Activated CD8-positive, alpha-beta memory T cell treated with anti-CD3 and anti-CD28 coated beads, Interleukin-2, amount 10 ng/mL, durations not matched to agents 7 days and 5 days (primary cell): ENCODE data around the gene TNKS2. TPM values are rescaled to one million over a fixed set of nuclear protein-coding genes. Genes with fewer than 3 reads are reported as not detected.
A peak's percentile ranks its signal among the peaks of the same experiment; 100 is the strongest.

Source experiments
- ATAC-seq: fragments of 150-1000 bp; cut with Tn5 transposase; one replicate; pipeline ENCODE4 v1.10.0; 2021; ENCODE audit warnings: moderate library complexity
- CTCF ChIA-PET: fragments of 350-600 bp; sonication (Branson Sonifier 250); formaldehyde crosslinking; loops from one replicate; lab custom pipeline; 2021; ENCODE audit warnings: antibody characterized with exemption; lab: Charles Lee
- DNase-seq: peaks from one replicate; pipeline ENCODE4 v3.0.0-alpha.2; 2020
- H3K27ac Mint-ChIP-seq: one replicate; pipeline ENCODE4 v1.8.0; 2021; ENCODE audit warnings: mild to moderate bottlenecking, mixed read lengths
- H3K27me3 Mint-ChIP-seq: one replicate; pipeline ENCODE4 v1.8.0; 2021; ENCODE audit warnings: mixed read lengths
- H3K36me3 Mint-ChIP-seq: one replicate; pipeline ENCODE4 v1.8.0; 2021; ENCODE audit warnings: mild to moderate bottlenecking, mixed read lengths
- H3K4me1 Mint-ChIP-seq: one replicate; pipeline ENCODE4 v1.8.0; 2021; ENCODE audit warnings: mixed read lengths
- H3K4me3 Mint-ChIP-seq: one replicate; pipeline ENCODE4 v1.8.0; 2021; ENCODE audit warnings: mild to moderate bottlenecking, moderate library complexity, mixed read lengths
- H3K9me3 Mint-ChIP-seq: one replicate; pipeline ENCODE4 v1.8.0; 2022; ENCODE audit warnings: low read depth, mixed read lengths
- total RNA-seq, 2 experiments: library from RNA; stranded (reverse); gene quantifications; one replicate each; pipeline ENCODE4 v1.2.3, GENCODE V29; 2021

TNKS2 gene
- total RNA-seq, 2 experiments from 2014 or later, result 26.6 to 27.1 TPM

DNA sequence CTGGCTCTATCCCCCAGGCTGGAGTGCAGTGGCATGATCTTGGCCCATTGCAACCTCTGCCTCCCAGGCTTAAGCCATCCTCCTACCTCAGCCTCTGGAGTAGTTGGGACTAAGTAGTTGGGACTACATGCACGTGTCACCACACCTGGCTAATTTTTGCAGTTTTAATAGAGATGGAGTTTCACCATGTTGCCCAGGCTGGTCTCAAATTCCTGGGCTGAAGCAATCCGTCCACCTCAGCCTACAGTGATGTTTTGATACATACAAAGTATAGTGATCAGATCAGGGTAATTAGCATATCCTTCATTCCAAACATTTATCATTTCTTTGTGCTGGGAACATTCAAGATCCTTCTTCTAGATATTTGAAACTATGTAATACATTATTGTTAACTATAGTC is 22.5 kb upstream of the TNKS2 start:
- no peaks in the 10 kb centered on the region for H3K4me1 Mint-ChIP-seq
- DNase-seq, result no peak
- ATAC-seq, result no peak
- CTCF ChIA-PET, result interaction anchor here (1.2 kb wide), 1 partner anchor 24 kb away, joined by 3 read pairs; no protein-coding TSS in a partner anchor
- H3K36me3 Mint-ChIP-seq, result no peaks in the 10 kb centered on the region
- H3K4me3 Mint-ChIP-seq, result no peak overlapping the region
- peaks cover 23% of the 10 kb centered on the region for H3K27me3 Mint-ChIP-seq
- no peaks in the 10 kb centered on the region for H3K9me3 Mint-ChIP-seq
- no peak overlapping the region for H3K27ac Mint-ChIP-seq

DNA sequence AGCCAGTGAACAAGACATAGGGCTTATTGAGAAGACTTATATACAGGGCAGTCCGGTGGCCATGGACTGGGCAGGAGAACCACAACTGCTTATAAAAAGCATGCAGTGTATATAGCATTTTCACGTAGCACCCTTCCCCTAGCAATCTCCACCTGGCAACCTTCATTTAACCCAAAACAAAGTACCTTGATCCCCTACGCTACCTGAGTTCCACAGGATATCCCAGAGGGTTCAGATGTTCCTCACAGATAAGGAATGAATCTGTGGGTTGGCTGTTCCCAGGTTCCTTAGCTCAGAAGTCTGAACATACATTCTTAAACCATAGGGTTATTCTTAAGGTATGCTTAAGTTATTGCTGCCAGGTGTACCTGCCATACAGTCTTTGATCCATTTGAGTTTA is 22.0 kb upstream of the TNKS2 start:
- Mint-ChIP-seq H3K36me3 (no peaks in the 10 kb centered on the region), H3K27me3 (peaks cover 23% of the 10 kb centered on the region), H3K4me1 (no peaks in the 10 kb centered on the region), H3K27ac (no peak overlapping the region), H3K4me3 (no peak overlapping the region), H3K9me3 (no peaks in the 10 kb centered on the region)
- ATAC-seq (no peak), DNase-seq (no peak)
- CTCF ChIA-PET, result no interaction called here

DNA sequence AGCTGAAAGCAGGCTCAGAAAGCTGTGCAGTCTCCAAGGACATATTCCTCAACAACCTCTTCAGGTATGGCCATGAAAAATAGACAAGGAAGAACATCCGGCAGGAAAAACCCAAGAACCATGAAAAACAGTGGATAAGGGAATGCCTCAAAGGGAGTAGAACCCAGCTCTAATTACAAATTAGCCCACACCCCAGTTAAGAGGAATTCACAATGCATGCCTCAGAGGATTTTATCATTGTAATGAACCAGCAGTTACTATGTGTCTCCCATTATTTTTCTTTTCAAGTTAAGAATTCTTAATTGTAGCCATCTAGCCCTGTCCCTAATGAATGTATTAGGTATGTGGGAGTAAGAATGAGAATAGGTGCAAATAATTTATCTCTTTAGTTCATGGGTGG is 19.7 kb upstream of the TNKS2 start:
- H3K36me3 Mint-ChIP-seq, result no peaks in the 10 kb centered on the region
- CTCF ChIA-PET, result no interaction called here
- H3K4me3 Mint-ChIP-seq, result no peak overlapping the region
- no peak overlapping the region for H3K27ac Mint-ChIP-seq
- ATAC-seq (no peak), DNase-seq (no peak)
- no peaks in the 10 kb centered on the region for H3K9me3 Mint-ChIP-seq
- peaks cover 31% of the 10 kb centered on the region for H3K27me3 Mint-ChIP-seq
- H3K4me1 Mint-ChIP-seq, result no peaks in the 10 kb centered on the region

- H3K27ac Mint-ChIP-seq, result no peak overlapping the region
- CTCF ChIA-PET, result no interaction called here
- no peak for DNase-seq
- H3K4me1 Mint-ChIP-seq, result no peaks in the 10 kb centered on the region
- no peaks in the 10 kb centered on the region for H3K9me3 Mint-ChIP-seq
- no peak overlapping the region for H3K4me3 Mint-ChIP-seq
- no peak for ATAC-seq
- peaks cover 30% of the 10 kb centered on the region for H3K27me3 Mint-ChIP-seq
- H3K36me3 Mint-ChIP-seq, result no peaks in the 10 kb centered on the region
Observed at GRCh38 chr10:91779011-91779605, 19.1 kb upstream of the TNKS2 start.

DNA sequence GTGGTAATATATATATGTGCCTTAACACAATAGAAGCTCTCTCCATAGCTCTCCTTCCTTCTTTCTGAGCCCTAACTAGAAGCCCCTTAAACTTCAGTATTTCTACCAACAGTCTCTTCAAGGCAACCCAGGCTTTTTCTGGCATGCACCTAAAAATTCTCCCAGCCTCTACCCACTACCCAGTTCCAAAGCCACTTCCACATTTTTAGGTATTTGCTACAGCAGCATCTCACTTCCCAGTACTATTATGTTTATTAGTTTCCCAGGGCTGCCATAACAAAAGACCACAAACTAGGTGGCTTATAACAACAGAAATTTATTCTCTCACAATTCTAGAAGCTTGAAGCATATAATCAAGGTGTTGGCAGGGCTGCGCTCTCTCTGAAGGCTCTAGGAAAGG is 15.7 kb upstream of the TNKS2 start:
- no peak overlapping the region for H3K4me3 Mint-ChIP-seq
- ATAC-seq, result no peak
- CTCF ChIA-PET, result no interaction called here

GRCh38 chr10:91785830-91786229 is 12.4 kb upstream of the TNKS2 start:
- Mint-ChIP-seq H3K9me3 (no peaks in the 10 kb centered on the region), H3K4me1 (no peaks in the 10 kb centered on the region), H3K36me3 (no peaks in the 10 kb centered on the region), H3K4me3 (no peak overlapping the region), H3K27ac (no peak overlapping the region), H3K27me3 (peaks cover 9% of the 10 kb centered on the region)
- CTCF ChIA-PET, result no interaction called here
- no peak for DNase-seq
- ATAC-seq, result no peak

More for the DNA sequence above, 15.7 kb upstream of the TNKS2 start:
- no peak for DNase-seq
- Mint-ChIP-seq H3K27ac (no peak overlapping the region), H3K27me3 (peaks cover 15% of the 10 kb centered on the region), H3K9me3 (no peaks in the 10 kb centered on the region), H3K36me3 (no peaks in the 10 kb centered on the region), H3K4me1 (no peaks in the 10 kb centered on the region)

DNA sequence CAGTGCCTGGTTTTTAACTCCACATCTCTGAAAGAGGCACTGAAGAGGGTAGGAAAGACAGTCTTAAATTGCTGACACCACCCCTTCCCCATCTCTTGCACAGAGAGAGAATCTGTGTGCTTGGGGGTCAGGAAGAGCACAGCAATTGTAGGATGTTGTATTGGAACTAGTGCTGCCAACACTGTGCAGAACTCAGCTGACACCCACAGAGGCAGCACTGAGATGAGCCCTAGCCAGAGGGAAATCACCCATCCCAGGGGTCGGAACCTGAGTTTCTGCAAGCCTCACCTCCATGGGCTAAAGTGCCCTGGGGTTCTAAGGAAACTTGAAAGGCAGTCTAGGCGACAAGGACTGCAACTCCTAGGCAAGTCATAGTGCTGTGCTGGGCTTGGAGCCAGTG is 11.0 kb upstream of the TNKS2 start:
- Mint-ChIP-seq H3K27ac (no peak overlapping the region), H3K9me3 (no peaks in the 10 kb centered on the region), H3K4me3 (no peak overlapping the region), H3K4me1 (no peaks in the 10 kb centered on the region), H3K27me3 (peaks cover 9% of the 10 kb centered on the region), H3K36me3 (no peaks in the 10 kb centered on the region)
- CTCF ChIA-PET, result no interaction called here
- DNase-seq (no peak), ATAC-seq (no peak)

GRCh38 chr10:91787810-91788209 is 10.4 kb upstream of the TNKS2 start:
- Mint-ChIP-seq H3K36me3 (no peaks in the 10 kb centered on the region), H3K4me3 (no peak overlapping the region)
- ATAC-seq, result no peak

GRCh38 chr10:91788527-91788926 is 9.7 kb upstream of the TNKS2 start:
- H3K4me3 Mint-ChIP-seq, result no peak overlapping the region
- DNase-seq, result no peak
- no peaks in the 10 kb centered on the region for H3K4me1 Mint-ChIP-seq
- H3K36me3 Mint-ChIP-seq, result no peaks in the 10 kb centered on the region
- CTCF ChIA-PET, result no interaction called here
- H3K9me3 Mint-ChIP-seq, result no peaks in the 10 kb centered on the region
- no peak overlapping the region for H3K27ac Mint-ChIP-seq
- peaks cover 2% of the 10 kb centered on the region for H3K27me3 Mint-ChIP-seq
- no peak for ATAC-seq

More at GRCh38 chr10:91787810-91788209, 10.4 kb upstream of the TNKS2 start:
- H3K4me1 Mint-ChIP-seq, result no peaks in the 10 kb centered on the region
- no peak for DNase-seq
- CTCF ChIA-PET, result no interaction called here
- no peak overlapping the region for H3K27ac Mint-ChIP-seq
- H3K27me3 Mint-ChIP-seq, result peaks cover 7% of the 10 kb centered on the region
- H3K9me3 Mint-ChIP-seq, result no peaks in the 10 kb centered on the region

GRCh38 chr10:91796331-91797047 is 1.7 kb upstream of the TNKS2 start:
- peaks cover 23% of the 10 kb centered on the region for H3K36me3 Mint-ChIP-seq
- peaks cover 6% of the 10 kb centered on the region for H3K27me3 Mint-ChIP-seq
- H3K4me3 Mint-ChIP-seq, result peak overlapping the region; percentile 92
- CTCF ChIA-PET, result interaction anchor here (1.0 to 2.5 kb wide), 7 partner anchors 16 to 127 kb away, joined by 3 to 9 read pairs (median 4); partner anchors contain the start of genes BTAF1 and FGFBP3
- peak overlapping the region; percentile 100 for H3K27ac Mint-ChIP-seq
- DNase-seq (peak; percentile 76), ATAC-seq (peak; percentile 49)
- H3K9me3 Mint-ChIP-seq, result no peaks in the 10 kb centered on the region
- H3K4me1 Mint-ChIP-seq, result peaks cover 44% of the 10 kb centered on the region

DNA sequence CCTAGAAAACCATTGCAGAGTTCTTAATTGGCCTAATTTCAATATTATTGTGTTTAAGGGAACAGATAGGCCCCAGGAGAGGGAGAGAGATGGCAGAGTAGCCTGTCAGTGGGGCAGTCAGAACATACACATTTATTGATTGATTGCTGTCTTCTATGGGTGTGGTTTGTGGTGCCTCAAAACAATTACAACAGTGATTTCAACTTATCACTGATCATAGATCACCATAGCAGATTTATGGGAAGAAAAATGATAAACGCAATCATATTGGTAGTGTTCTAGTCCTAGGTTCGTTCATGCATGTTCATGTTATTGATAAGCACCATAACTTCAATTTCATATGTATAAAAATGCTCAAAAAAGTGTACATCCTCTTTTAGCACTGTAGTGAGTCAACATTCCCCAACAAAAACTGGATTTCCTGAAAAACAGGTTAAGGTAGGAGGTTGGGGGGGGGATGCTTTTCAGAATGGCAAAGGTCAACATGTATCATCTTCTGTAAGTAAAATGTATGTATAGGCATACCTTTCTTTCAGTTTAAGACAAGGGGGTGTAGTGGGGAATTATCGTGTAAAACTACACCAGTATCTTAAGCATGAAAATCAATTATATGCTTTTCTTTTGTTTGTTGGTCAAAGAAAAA is 1.1 kb upstream of the TNKS2 start:
- ATAC-seq (no peak), DNase-seq (no peak)
- Mint-ChIP-seq H3K36me3 (peaks cover 25% of the 10 kb centered on the region), H3K4me1 (peaks cover 45% of the 10 kb centered on the region), H3K27ac (peak overlapping the region; percentile 100), H3K27me3 (peaks cover 6% of the 10 kb centered on the region), H3K4me3 (peak overlapping the region; percentile 92), H3K9me3 (no peaks in the 10 kb centered on the region)
- CTCF ChIA-PET, result interaction anchor here (1.0 to 2.4 kb wide), 7 partner anchors 16 to 126 kb away, joined by 3 to 9 read pairs (median 4); partner anchors contain the start of genes BTAF1 and FGFBP3

DNA sequence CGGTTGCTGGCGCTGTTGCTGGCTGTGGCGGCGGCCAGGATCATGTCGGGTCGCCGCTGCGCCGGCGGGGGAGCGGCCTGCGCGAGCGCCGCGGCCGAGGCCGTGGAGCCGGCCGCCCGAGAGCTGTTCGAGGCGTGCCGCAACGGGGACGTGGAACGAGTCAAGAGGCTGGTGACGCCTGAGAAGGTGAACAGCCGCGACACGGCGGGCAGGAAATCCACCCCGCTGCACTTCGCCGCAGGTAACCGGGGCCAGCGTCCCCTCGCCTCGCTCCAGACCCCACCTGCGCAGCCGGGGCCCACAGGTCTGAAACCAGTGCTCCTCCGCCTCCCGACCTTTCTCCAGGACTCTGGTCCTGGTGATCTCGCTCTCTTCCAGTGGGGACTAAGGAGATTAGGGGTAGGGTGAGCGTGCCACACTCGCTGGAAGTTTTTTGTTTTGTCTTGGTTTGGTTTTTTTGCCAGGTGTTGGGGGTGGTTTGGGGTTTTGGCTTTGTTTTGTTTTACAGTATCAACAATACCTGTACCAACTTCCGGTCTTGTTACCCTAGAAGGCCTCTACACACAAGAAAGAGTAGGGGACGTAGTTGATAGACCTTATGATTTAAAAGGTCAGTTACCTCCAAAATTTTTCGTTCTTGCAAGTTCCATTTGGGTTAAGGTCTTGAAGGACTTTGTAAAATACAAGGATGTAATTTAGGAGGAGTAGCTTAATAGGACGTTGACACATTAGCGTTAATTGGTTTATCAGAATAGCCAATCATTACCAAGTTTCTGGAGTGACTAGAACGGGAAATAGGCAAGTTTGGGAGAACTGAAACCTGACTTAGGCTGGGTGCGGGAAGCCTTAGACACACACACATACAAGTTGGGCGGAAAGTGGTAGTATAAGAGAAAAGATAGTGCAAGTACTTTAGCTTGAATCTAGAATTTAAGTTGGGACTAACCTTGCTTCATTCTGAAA is 704 bp downstream of the TNKS2 start:
- ATAC-seq (peak; percentile 61), DNase-seq (peak; percentile 73)
- Mint-ChIP-seq H3K4me1 (peaks cover 51% of the 10 kb centered on the region), H3K4me3 (peak overlapping the region; percentile 92), H3K36me3 (peaks cover 35% of the 10 kb centered on the region), H3K27ac (peak overlapping the region; percentile 96), H3K27me3 (peaks cover 3% of the 10 kb centered on the region), H3K9me3 (no peaks in the 10 kb centered on the region)
- CTCF ChIA-PET, result interaction anchor here (0.6 to 2.4 kb wide), 8 partner anchors 14 to 919 kb away, joined by 3 to 9 read pairs (median 4); partner anchors contain the start of genes BTAF1 and FGFBP3

DNA sequence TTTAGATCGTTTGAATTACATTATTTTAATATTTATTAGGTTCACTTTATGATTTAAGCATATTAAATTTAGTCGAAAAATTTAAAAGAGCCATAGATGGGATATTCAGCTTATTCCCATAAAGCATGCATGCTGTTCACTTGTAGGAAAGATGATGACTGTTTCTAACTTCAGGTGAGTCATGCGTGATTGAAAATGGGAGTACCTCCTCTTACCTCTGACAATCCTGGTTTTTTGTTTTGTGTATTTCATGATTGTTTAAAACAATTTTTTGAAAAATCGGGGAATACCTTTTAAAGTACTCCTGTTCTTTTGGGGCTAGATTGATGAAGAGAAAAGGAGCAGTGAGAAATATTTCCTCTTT is 1.4 kb downstream of the TNKS2 start:
- DNase-seq (no peak), ATAC-seq (no peak)
- Mint-ChIP-seq H3K4me3 (peak overlapping the region; percentile 92), H3K27me3 (no peaks in the 10 kb centered on the region), H3K9me3 (no peaks in the 10 kb centered on the region), H3K27ac (peak overlapping the region; percentile 2), H3K4me1 (peaks cover 52% of the 10 kb centered on the region), H3K36me3 (peaks cover 38% of the 10 kb centered on the region)
- CTCF ChIA-PET, result interaction anchor here (1.1 to 2.4 kb wide), 5 partner anchors 16 to 124 kb away, joined by 3 to 9 read pairs (median 5); partner anchors contain the start of genes BTAF1 and FGFBP3
